Stimulated activated CD4-positive, alpha-beta T cell treated with anti-CD3 and anti-CD28 coated beads, Interleukin-4, amount 100 ng/mL, for 1 hour (primary cell): ENCODE measurements around the gene SPIB.
"Not testable (repeated sequence)": the region's sequence is repeated elsewhere in the genome, so short reads cannot be mapped to it uniquely, and the experiment has no call there.

ENCODE experiments used
- DNase-seq: peaks from one replicate; pipeline ENCODE4 v3.0.0-alpha.2; 2020

SPIB gene

DNA sequence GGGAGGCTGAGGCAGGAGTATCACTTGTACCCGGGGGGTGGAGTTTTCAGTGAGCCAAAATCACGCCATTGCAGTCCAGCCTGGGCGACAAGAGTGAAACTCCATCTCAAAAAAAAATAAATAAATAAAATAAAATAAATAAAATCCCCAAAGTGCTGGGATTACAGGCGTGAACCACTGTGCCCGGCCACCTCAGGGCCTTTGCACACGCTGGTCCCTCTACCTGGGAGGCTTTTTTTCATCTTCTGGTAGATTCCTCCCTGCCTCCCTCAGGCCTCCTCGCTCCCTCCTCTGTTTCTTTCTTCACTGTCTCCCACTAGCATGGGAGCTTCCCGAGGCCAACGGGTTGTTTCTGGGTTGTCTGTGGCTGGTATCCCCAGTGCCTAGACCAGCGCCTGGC, 29.0 kb downstream of the SPIB start:
- no peak for DNase-seq

DNA sequence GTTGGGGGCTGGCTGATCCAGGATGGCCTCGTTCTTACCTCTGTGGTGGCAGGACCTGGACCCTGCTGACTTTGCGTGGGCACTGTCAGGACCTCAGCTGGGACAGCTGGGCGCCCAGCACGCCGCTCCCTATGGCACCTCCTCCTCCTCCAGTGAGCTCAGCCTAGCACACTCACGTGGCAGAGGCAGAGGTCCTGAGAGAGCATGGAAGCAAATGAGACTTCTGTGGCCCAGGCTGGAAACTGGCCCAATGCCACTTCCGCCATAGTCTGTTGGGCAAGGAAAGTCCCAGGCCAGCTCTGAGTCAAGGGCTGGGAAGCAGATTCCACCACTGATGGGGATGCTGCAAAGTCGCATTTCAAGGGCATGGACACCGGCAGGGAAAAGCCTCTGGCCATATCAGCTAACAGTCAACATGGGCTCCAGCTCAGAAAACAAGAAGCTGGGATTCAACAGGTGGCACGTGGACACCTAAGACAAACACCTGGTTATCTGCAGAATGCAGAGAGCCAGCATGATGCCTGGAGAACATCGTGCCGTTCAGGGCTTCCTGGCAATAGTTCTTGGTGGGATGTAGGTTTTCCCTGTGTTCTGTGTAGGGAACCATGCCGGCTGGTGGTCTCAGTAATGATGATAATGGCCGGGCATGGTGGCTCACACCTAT, 30.6 kb downstream of the SPIB start:
- DNase-seq: no peak

DNA sequence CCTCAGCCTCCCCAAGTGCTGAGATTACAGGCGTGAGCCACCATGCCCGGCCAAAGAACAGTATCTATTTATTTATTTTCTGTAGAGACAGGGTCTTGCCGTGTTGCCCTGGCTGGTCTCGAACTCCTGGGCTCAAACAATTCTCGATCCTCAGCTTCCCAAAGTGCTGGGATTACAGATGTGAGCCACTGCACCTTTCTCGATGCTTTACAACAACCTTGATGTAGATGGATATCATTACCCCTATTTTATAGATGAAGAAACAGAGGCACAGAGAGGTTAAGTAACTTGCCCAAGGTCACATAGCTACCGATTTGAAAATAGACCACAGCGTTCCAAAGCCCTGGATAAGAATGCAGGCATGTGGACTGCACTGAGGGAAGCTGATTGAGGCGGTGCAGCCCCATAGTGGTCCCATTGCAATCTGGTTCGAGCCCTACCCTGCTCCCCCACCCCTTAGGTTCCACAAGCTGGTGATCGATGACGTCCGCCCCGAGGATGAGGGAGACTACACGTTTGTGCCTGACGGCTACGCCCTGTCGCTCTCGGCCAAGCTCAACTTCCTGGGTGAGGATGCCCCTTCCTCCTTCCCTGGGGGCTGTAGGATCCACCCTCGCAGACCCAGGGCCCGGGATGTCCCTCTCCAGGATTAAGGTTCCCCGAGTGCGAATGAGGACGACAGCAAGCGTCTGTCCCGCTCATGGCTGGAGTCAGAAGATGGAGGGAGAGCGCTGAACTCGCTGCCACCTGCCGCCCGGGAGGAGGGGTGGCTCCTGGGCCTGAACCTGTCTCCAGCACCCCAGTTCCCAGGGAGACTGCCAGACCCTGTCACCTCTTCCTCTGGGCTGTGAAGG, 31.9 kb downstream of the SPIB start:
- no peak for DNase-seq

DNA sequence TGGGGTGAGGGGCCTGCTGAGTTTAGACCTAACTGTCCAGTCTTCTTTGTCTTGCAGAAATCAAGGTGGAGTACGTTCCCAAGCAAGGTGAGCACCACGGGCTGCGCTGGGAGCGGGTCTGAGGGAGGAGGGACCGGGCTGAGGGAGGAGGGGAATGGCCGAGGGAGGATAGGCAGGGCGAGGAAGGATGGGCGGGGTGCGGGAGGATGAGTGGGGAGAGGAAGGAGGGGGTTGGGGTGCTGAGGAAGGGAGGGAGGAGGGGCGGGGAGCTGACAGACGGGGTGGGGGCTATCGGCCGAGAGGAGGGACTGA, 32.4 kb downstream of the SPIB start:
- no peak for DNase-seq

DNA sequence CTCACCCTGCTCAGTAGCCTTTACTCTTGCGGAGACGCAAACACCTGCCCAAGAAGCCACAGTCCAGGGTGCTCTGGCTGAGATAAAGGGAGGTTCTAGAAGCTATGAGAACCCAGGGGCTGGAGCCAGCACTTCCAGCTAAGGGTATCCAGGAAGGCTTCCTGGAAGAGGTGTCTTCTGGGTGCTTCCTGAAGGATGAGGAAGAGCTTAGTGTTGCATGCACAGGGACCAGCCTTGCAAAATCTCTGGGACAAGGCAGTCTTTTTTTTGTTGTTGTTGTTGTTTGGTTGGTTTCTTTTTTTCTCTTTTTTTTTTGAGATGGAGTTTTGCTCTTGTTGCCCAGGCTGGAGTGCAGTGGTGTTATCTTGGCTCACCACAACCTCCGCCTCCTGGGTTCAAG, 34.5 kb downstream of the SPIB start:
- DNase-seq: no peak

DNA sequence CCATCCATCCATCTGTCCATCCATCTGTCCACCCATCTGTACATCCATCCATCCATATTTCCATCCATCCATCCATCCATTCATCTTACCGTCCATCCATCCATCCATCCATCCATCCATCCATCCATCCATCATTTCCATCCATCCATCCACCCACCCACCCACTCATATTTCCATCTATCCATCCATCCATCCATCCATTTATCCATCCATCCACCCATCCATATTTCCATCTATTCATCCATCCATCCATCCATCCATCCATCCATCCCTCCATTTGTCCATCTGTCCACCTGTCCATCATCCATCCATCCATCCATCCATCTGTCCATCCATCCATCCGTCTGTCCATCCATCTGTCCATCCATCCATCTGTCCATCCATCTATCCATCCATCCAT, 37.3 kb downstream of the SPIB start:
- no peak for DNase-seq

DNA sequence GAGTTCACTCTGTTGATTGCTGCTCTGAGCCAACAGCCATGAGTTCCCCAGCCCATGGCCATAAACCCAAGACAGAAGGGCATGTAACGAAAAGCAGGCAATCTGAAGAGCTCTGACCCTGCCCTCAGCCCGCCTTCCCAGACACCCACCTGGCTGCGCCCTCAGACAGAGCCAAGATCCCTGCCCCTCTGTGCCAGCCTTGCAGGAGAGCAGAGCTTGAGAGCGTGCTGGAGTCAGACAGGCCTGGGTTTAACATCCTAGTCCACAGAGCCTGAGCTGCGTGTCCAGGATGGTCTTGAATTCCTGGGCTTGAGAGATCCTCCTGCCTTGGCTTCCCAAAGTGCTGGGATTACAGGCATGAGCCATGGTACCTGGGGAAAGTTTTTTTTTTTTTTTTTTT, 38.6 kb downstream of the SPIB start:
- no peak for DNase-seq

DNA sequence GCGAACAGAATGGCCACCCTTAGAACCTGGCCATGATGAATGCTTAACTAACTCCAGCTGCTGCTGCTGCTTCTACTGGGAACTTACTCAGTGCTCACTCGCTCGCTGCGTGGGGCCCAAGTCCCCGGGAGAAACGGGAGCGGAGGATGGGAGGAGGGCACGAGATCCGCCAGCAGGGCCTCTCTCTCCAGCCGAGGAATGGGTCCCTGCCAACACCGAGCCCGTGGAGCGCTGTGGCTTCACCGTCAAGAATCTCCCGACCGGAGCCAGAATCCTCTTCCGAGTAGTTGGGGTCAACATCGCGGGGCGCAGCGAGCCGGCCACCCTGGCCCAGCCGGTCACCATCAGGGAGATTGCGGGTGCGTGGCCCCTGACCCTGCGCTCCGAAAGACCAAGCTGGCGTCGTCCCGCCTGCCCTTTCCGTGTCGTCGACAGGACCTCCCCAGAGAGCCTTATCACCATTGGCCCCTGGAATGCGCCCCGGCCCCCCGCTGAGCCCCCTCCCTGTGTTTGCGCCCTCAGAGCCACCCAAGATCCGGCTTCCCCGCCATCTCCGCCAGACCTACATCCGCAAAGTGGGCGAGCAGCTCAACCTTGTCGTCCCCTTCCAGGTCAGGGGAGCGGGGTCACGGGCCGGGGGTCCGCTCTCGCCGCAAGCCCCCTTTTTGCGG, 39.8 kb downstream of the SPIB start:
- DNase-seq: no peak

DNA sequence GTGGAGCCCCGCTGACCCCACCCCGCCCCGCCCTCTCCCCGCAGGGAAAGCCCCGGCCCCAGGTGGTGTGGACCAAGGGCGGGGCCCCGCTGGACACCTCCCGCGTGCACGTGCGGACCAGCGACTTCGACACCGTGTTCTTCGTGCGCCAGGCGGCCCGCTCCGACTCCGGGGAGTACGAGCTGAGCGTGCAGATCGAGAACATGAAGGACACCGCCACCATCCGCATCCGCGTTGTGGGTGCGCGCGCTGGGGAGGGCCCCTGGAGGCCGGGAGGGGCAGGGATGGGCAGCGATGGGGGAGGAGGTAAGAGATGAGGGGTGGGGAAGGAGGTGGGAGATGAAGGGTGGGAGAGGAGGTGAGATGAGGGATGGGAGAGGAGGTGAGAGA, 40.3 kb downstream of the SPIB start:
- DNase-seq: no peak

DNA sequence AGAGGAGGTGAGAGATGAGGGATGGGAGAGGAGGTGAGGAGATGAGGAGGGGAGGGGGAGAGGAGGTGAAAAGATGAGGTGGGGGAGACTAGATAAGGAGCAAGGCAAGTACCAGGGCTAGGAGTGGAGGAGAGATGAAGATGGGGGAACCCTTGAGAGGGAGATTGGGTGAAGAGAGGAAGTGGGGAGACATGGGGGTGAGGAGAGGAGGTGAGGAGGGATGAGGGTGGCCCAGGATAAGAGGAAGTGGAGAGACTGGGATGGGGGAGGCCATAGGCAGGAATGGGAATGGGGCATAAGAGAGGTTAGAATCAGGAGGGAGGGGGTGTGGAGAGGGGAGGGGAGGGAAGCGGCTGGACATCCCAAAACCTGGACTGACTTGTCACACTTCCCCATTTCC, 40.9 kb downstream of the SPIB start:
- no peak for DNase-seq

DNA sequence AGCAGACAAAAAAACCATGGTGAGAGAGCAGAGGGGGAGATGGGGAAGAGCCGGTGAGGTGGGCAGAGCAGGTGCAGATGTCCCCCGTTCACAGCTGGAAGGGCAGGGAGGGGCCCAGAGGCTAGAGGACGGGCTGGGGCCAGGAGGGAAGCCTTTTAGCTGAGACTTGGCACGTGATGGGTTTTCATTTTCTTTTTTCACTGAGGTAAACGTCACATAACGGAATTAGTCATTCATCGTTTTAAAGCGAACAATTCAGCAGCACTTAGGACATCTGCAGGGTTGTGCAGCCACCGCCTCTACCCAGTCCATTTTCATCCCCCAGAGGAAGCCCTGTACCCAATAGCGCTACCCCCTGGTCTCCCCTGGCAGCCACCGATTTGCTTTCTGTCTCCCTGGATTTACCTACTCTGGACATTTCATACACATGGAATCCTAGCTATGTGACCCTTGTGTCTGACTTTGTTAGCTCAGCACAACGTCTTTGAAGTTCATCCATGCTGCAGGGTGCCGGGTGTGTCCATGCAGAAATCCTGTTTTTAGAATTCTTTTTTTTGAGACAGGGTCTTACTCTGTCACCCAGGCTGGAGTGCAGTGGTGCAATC, 41.5 kb downstream of the SPIB start:
- DNase-seq: no peak

DNA sequence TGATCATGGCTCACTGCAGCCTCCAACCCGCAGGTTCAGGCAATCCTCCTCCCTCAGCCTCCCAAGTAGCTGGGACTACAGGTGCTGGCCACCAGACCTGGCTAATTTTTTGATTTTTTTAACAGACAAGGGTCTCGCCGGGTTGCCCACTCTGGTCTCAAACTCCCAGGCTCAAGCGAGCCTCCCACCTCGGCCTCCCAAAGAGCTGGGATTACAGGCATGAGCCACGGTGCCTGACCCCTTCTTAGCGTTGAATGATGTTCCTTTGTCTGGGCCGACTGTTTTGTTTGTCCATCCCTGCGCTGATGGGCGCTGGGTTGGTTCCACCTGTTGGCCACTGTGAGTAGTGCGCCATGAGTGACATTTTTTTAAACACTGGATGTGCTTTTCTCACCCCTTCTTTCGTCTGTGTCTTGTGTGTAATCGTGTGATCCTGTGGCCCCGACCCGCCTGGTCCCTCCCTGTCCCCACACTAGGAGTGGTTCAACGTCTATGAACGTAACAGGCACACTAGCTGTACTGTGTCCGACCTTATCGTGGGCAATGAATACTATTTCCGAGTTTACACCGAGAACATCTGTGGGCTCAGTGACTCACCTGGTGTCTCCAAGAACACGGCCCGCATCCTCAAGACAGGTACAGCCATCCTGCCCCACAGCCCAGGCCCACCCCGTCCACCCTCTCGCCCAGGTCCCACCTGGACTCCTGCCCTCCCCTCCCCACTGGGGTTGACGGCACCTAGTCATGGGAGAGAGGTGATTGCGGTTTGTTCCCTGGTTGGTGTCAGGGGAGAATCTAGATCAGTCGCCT, 42.5 kb downstream of the SPIB start:
- peak; percentile 55 for DNase-seq

DNA sequence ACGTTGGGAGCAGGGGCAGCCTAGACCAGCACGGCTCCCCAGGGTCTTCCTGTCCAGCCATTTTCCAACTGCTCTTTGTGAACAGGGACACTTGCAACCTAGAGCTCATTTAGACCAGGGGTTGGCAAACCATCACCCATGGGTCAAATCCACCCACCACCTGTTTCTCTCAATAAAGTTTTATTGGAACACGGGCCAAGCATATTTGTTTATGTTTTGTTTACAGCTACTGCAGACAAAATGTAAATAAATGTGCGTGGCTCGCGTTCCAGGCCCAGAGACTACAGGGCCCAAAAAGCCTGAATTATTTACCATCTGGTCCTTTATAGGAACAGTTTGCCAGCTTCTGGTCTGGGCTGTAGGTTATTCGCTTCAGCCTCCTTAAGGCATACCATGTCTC, 44.2 kb downstream of the SPIB start:
- no peak for DNase-seq

DNA sequence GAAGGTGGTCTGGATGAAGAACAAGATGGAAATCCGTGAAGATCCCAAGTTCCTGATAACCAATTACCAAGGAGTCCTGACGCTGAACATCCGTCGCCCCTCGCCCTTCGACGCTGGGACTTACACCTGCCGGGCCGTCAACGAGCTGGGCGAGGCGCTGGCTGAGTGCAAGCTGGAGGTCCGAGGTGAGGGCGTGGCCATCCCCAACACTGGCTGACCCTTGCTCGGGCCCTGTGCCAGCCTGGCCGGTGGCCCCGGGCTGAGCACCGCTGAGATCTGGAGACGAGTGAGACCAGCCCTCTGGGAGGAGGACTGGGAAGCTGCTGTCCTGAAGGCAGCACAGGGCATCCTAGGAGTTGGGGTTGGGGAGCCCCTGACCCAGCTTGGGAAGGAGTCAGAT, 45.6 kb downstream of the SPIB start:
- DNase-seq: no peak

DNA sequence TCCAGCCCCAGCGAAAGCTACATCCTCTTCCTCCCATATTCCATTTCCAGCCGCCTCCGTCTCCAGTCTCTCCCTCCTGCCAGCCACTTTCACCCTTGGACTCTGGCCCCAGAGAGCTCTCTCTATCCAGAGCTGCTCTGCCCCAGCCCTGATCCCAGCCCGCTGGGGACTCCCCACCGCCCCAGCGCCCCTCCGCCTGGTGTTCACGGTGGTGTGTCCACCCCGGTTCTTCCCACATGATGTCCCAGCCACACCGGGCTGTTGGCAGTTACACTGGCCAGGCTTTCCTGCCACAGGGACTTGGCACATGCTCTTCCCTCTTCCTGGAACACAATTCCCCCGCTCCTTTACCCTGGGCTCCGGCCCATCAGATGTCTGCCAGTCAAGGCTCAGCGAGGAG, 46.3 kb downstream of the SPIB start:
- DNase-seq: no peak

DNA sequence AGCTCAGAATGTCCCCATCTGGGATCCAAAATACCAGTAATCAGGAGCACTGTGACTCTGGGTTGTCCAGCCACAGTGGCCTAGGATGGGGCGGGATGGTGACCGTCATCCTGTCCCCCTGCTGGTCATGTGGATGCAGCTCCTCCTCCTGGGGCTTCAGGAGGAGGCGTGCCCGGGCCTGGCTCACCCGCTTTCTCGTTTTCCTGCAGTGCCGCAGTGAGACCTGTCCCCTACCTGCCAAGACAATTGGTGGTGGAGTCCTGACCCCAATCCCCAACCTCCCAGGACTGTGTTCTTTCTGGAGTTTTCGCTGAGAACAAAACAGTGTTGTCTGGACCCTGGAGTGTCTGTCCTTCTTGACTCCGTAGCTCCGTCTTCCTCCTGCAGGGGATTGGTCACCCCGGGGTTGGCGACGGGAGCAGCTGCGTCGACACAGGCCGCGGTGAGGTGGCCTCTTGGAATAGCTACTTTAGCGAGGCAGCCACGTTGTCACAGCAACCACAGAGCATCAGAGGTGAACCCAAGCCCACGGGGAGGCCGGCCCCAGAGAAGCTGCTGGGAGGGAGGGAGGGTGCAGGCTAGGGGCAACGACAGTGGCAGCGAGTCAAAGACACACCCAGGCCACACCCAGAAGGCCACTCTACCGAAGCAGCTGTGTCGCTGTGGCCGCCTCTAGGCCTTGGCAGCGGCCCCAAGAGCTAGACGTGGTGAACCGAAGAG, 47.4 kb downstream of the SPIB start:
- DNase-seq: no peak

DNA sequence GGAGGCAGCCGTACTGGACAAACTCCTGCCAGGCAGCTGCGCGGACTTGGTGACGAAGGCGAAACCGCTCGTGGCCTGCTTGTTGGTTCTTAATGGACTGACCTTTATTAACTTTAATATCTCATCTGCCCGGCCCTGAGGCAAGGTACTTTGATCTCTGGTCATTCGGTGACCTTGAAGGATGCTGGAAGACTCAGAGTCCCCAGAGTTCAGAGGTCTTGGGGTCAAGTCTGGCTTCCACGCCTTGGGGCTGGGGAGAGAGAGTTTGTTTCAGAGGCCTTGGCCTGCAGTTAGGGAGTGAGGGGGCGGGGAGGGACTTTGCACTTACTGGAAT, 47.9 kb downstream of the SPIB start:
- no peak for DNase-seq

DNA sequence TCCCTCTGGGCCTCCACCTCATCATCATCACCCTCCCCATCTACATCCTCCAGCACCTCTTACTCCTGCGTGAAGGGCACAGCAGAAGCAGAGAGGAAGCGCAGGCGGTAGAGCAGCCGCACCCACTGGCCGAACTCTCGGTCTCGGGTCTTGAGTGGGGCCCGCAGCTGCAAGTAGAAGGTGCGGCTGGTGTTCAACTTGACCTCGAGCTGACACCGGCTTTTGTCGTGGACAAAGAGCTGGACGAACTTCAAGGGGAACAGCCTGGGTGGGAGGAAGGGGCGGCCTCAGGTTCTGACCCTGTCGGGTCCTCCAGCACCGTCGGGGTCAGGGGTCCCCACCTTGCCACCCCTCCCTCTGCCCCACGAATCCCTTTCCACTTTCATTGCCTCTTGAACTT, 48.8 kb downstream of the SPIB start:
- DNase-seq: no peak

DNA sequence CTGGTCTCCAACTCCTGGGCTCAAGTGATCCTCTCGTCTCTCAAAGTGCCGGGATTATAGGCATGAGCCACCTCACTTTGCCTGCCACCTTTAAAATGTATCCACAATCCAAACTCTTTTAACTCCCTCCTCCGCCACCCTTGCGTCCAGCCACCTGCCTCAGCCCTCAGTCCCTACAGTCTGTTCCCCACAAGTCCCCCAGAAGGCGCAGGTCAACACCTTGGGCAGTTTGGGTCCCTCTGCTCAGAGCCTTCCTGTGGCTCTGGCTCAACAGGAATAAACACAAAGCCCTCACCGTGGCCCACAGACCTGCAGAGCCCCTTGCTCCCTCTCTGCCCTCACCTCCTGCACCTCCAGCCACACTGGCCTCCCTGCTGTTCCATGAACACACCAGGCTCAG, 50.1 kb downstream of the SPIB start:
- no peak for DNase-seq

DNA sequence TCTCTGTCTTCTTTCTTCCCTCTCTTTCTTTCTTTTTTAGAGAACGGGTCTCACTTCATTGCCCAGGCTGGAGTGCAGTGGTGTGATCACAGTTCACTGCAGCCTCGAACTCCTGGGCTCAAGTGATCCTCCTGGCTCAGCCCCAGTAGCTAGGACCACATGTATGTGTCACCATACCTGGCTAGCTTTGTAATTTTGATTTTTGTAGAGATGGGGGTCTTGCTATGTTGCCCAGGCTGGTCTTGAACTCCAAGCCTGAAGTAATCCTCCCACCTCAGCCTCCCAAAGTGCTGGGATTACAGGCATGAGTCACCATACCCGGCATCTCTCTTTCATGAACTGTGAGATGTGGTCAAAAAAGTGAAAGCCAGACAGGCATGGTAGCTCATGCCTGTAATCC, 54.6 kb downstream of the SPIB start:
- not testable (repeated sequence) for DNase-seq

DNA sequence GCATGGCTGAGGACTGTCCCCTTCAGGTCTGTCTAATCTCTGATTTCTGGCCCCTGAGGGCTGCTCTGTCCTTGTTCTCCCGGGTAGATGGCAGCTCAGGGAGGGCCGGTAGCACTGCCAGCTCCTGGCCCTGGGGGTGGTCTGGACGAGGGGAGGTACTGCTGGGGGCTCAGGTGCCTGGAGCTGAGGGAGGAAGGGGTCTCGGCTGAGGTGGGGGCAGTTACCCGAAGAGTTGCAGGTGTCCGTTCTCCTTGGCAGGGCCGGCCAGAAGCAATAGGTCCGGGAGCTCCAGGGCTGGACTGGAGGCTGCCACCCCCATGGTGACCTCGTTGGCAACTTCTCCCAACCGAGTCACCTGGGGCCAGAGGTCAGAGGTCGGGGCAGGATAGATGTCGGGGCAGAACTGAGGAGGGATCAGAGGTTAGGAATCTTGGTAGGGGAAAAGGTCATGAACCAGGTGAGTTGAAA, 56.4 kb downstream of the SPIB start:
- no peak for DNase-seq

DNA sequence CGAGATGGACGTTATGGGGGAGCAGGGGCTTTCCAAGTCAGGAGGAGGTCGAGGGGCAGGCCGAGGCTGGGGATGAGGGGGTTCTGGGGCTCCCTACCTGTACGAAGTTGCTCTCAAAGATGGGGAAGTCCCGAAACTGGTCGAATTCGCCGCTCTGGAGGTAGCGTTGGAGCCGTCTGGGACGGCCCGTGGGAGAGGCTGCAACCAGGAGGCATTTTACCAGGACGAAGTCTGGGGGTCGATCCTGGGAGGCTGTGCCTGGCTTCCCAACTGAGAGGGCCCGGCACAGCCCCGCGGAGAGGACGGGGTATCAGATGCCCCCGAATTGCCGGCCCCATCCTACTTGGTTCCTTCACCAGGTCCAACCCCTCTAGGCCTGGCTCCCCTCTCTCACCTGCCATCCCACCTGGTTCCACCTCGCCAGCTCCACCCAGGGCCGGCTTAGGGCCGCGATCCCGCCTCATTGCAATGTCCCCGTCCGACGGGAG, 57.0 kb downstream of the SPIB start:
- DNase-seq: no peak
